Right lung (tissue), 5 donors: ENCODE data around the gene PAFAH1B1. TPM values are rescaled to one million over a fixed set of nuclear protein-coding genes. Genes with fewer than 3 reads are reported as not detected.

Source experiments
- DNase-seq, 2 donors: peaks; one replicate each; pipeline ENCODE4 v3.0.0-alpha.2; 2013
- polyA plus RNA-seq, 5 donors: library from polyadenylated mRNA; unstranded; fragments of 120-200 nt; gene quantifications; one replicate each; pipeline versions ENCODE4 v1.2.1 to v1.2.3, GENCODE V29; 2013; ENCODE audit warnings: inconsistent platforms in 1 of 5, low replicate concordance in 1 of 5; ENCODE audit not compliant: insufficient read length in 5 of 5, insufficient read depth in 1 of 5

The PAFAH1B1 gene
- polyA plus RNA-seq, 5 donors = 105 to 191 (median 155) TPM

DNA sequence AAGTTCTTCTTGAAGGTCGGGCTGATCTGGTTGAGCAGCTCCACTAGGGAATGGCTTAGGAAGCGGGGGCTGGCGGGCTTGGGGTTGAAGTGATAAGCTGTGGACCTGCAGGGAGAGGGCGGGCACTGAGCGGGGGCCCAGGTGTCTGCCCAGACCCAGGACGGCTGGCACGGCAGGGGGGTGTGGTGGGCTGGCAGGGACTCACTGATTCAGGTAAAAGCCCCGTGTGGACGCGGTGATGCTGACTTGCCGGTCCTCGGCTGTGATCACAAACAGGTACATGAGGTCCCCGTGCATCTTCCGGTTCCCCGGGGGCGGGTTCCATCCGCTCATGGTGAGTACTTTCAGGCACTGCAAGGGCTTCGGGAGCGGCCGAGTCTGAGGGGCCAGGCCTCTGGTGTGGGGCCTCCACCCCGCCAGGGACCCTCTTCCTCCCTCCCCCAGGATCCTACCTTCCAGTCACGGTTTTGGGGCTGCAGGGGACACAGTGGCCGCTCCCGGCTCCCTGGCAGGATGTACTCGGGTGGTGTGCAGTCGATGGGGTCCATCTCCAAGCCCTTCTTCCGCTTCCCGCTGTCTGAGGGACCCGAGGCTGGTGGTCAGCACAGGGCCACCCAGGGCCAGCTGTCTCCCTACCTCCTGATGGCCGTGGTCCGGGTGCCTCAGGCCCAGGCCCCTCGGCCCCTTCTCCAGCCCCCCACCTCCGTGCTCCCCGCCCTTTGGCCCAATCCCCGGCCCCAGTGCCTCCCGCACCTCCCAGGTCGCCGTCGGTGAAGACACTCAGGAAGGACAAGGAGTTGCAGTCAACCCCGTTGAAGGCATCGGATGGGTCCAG, 107.9 kb downstream of the PAFAH1B1 start:
- no peak for DNase-seq

GRCh38 chr17:2701996-2702741, 108.7 kb downstream of the PAFAH1B1 start:
- DNase-seq = no peak

DNA sequence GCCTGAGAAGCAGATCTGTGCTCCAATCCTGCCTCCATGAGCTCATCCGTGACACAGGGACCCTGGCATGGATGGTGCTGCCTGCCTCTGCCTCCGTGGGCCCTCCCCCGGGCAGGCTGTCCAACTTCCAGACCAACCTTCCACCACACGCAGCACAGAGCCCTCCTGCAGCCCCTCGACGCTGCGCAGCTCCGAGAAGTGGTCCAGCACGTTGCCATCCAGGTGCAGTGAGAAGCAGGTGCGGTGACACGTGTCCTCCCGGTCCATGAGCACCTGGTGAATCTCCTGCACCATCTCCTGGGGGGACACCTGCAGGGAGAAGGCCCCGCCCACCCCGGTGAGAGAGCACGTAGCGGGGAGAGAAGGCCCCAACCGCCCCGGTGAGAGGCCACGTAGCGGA, 109.7 kb downstream of the PAFAH1B1 start:
- no peak for DNase-seq

DNA sequence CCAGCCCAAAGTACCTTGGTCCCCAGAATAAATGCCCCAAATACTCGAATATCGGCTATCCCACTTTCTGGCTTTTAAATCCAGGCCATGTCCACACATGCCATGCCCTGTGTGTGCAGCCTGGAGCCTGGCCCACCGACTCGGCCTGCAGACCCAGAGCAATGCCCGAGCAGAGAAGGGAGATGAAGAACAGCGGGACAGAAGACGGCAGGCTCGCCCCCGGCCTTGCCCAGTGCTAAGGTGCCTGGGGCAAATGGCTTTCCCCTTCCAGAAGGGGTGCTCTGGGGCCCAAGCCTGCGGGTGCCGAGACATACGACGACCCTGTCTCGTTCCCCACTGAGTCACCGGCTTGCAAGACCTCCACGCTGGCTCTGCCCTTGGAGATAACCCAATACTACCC, 110.2 kb downstream of the PAFAH1B1 start:
- DNase-seq = no peak

- no peak for DNase-seq
Measured at GRCh38 chr17:2704031-2704889, 110.8 kb downstream of the PAFAH1B1 start.

DNA sequence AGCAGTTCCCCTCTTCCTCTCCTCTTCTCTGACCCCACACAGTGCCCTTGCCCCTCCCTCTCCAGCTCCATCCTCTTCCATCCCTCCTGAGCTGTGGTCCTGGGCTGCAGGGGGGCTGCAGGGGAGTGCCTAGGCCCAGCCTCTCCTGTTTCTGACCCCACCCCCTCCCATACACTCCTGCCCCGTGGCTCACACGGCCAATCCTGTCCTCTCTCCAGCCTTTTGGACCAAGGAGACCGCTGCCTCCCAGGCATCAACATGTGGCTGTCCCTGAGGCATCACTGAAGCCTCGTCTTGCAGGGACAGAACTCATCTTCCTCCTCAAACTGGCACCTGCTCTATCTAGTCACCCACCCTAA, 111.4 kb downstream of the PAFAH1B1 start:
- no peak for DNase-seq

- no peak for DNase-seq
Measured at GRCh38 chr17:2705263-2705662, 111.8 kb downstream of the PAFAH1B1 start.

DNA sequence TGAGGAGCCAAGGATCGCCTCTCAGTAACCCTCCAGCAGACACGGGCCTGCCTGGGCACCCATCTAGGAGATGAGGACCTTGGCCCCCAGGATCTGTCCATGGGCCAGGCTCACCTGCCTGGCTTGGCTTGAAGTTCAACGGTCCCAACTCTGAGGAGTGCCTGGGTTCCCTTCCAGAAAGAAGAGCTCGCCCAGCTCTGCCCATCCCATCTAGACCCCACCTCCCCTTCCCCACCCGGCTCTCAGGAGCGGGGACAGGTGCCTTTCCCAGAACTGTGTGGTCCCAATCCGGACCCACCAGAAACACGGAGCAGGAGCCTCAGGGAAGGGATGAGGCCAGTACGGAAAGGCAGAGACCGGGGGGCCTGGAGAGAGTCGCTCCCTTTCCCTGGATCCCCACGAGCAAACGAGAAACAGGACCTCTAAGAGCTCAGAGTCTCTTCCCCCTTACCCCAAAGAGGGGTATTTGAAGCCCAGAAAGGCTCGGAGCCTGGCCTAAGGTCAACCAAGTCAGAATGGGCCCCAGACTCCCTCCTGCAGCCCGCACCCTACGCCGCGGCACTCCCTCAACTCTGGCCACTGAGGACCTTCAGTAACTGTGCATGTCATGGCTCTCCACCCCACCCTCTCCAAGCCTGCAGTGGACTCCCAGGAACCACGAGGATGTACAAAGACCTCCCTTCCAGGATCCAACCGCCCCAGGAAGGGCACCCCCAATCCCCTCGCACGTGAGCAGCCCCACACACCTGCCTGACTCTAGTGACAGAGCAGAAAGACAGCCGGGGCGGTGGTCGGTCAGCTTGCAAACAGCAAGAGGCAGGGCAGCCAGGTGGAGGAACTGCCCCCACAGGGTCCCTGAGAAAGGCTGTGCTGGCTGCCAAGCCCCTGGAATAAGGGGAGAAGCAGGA, 112.7 kb downstream of the PAFAH1B1 start:
- DNase-seq = no peak

DNA sequence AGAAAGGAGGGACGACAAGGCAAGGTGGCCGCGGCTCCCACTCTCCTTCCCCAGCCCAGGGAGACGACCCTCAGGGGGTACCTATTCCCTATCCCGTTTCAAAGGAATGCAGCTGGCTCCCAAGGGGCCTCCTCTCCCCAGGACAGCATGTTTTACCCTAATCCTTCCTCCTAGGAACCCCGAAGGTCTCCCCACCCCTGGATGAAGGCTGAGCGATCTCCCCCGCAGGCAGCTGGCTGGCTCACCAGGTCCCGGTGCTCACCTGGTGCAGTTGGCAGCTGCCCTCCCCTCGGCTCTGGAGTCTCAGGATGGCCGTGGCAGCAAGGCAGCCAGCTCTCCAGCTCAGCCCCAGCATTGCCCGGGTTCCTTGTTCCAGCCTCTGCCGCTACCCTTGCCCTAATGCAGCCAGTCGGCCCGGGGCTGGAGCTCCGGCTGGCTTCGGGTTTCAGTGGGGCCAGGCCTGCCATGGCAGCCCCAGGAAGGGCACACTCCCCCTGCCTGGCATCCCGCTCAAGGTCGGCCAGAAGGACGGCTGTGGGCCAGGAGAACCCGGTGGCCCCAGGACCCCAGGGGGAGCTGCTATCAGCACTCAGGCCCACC, 113.6 kb downstream of the PAFAH1B1 start:
- DNase-seq = no peak

GRCh38 chr17:2707721-2708584, 114.5 kb downstream of the PAFAH1B1 start:
- DNase-seq = no peak

DNA sequence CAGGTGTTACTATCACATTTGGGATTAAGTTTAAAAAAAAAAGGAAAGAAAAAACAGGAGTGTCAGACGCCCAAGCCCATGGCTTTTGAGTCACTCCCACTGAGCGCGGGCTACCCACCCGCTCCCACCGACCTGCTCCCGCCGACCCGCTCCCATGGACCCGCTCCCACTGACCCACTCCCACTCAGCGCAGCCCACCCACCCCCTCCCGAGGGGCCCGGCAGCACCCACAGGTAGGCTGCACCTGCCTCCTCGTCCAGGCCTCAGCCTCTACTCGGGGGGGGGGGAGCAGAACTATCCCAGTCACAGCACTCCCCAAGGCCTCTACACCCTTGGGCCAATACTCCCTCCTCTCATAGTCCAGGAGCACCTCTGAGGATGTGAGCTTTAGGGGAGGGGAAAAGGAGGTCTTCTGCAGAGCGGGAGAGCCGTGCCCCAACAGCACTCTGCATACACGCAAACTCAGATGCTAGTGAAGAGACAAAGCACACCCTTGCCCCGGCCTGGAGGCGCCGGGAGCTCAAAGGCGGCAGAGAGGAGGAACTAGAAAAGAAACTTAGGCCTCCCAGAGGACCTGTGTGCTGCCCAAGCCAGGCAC, 115.2 kb downstream of the PAFAH1B1 start:
- no peak for DNase-seq

DNA sequence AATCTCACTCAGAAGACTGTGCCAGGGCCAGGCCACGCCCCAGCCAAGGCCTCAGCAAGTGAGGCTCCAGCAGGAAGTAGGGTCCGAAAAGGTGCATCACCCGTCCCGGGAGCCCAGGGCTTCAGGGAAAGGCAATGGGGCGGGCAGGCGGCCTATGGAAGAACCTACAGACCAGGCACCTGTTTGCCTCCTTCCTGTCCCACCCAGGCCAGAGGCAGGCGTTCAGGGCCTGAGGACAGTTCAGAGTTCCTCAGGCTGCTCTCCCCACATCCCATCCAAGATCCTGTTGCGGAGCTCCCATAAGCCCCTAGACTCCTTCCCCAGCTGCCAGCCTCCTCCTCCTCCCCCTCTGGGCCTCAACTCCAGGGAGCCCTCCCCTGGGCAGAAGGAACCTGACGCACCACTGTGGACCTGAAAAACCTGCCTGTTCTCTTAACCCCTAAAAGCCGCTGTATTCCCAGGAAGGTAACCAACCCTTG, 115.8 kb downstream of the PAFAH1B1 start:
- DNase-seq = peak in 1 of 2 donors; percentile 52

DNA sequence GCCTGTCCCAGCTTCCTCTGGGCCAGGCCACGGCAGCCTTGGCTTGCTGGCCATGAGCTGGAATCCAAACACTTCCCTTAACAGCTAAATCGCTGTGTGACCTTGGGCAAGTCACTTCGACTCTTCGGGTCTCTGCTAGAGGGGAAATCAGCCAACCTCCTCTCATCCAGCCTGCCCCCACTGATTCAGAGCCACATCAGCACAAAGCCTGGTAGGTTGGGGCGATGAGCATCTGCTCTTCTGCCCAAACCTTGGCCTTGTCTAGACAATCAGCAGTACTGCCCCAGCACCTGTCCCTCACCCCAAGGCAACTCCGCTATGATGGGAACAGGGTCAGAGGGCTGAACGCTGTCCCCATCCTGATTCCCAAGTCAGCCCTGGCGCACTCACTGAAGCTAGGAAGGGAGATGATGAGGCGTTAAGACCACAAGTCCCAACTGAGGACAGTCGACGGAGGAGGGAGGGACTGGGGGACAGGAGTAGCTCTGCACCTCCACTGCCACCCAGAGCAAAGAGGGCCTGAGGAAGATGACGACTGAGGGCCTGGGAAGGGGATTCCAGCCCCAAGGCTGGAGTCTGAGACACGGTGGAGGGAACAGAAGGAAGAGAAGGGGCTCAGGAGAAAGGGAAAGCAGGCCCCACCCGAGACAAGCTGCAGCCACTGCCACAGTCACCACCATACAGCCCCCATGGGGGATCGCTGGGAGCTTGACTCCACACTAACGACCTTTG, 116.8 kb downstream of the PAFAH1B1 start:
- DNase-seq = no peak

DNA sequence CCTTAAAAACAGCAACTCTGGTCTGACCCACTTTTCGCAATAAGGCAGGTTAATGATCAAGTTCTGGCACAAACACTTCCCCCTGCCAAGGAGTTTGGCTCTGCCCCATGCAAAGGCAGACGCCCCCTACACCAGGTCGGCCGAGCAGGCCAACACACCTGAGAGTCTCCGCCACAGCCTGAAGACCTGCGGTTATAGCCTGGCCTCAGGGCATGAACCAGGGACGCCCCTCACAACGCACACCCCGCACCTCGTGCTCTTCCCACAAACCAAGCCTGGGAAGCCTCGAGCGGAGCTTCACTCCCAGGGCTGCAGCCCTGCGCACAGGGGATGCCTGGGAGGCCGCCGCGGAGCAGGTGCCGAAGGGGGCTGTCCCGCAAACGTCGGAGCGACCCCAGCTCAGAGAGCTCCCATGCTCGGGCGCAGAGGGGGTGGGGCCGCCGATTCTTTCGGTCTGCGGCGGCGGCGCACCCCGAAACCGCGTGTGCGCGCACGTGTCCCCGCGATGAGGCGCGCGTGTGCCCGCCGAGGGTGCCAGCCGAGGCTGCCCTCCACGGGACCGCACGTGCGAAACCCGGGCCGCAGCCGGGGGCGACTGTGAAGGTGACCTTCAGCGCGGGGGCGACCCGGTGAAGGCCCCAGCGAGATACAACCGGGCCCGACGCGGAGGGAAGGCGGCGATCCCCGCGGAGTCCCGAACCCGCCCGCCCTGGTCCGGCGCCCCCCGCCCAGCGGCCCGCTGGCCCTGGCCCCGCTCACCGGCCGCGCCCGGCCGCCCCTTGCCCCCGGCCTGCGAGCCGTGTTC, 117.6 kb downstream of the PAFAH1B1 start:
- no peak for DNase-seq

GRCh38 chr17:2711608-2712299, 118.3 kb downstream of the PAFAH1B1 start, which contains the start of gene CLUH:
CLUH (minus strand) TSS chr17:2711764; CDS start chr17:2711661, 103 bp downstream.
- peak; percentile 96 to 97 for DNase-seq

DNA sequence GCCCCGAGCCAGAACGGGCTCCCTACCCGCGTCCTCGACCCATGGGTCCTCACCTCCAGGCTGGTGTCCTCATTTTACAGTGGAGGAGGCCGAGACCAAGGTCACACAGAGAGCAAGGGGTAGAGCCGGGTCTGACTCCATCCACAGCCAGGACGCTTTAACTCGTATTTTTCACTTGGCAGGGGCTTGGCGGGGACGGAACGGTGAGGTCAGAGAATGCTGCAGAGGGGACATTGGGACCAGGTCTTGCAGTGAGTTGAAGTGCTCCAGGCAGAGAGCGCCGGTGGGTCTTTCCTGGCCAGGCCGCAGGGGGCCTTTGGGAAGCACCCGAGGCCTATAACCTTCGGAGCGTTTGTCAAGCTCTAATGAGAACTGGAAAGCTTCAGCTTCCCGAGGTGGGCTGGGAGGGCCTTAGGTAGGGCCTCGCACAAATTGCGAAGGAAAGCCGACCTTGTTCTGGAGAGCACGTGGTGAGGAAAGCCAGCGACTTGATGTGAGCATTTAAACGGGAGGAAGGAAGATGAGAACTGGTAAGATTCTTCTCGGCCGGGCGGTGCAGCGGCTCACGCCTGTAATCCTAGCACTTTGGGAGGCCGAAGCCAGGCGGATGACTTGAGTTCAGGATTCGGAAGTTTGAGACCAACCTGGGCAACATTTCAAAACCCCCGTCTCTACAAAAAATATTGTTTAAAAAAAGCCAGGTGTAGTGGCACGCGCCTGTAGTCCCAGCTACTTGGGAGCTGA, 119.0 kb downstream of the PAFAH1B1 start:
- DNase-seq = no peak
